Measurements from ENCODE around the gene SLC12A7. TPM values are rescaled to one million over a fixed set of nuclear protein-coding genes. Genes with fewer than 3 reads are reported as not detected.

The SLC12A7 gene
- total RNA-seq, 2 donors from 2014 or later: 27.6 to 138 TPM

- TF ChIP-seq CTCF (IDR thresholded peaks at IDR 0.05) (no peak), POLR2A (IDR thresholded peaks at IDR 0.05) (no peak), POLR2AphosphoS5 (IDR thresholded peaks at IDR 0.05) (no peak)
- Histone ChIP-seq H3K9me3 (no peaks in the 10 kb centered on the region), H3K27ac (no peak overlapping the region), H3K4me1 (replicated peaks) (peaks cover 3% of the 10 kb centered on the region), H3K4me3 (peak overlapping the region; percentile 3 to 29), H3K36me3 (no peaks in the 10 kb centered on the region), H3K27me3 (replicated peaks; ENCODE audit: insufficient read depth) (peaks cover 8% of the 10 kb centered on the region)
- whole genome bisulfite sequencing: 0% methylated on average over 1 of the region's 98 CpGs
- DNase-seq (ENCODE audit: low spot score): no peak
- intact Hi-C loops (cut with DNase I): no loop called here
Measured at GRCh38 chr5:1155191-1156032, 43.5 kb upstream of the SLC12A7 start.

DNA sequence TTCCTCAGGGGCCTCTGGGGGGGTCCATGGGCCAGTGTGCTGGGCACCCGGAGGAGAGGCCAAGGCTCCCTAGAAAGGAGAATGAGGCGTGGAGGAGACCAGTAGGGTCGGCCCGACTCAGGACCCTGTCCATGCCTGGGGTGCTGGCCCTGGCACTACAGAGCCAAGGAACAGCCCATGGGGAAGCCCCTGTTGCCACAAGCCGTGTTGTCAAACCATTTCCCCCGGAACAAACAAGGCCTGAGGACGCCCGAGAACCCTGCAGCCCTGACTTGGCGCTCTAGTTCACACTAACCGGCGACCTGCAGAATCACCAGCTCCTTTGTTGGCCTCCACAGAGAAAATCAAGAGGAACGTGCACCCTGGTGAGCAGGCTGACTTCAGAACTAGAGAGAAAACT, 41.6 kb upstream of the SLC12A7 start:
- intact Hi-C loops (cut with DNase I): no loop called here
- Histone ChIP-seq H3K4me3 (no peak overlapping the region), H3K27me3 (replicated peaks; ENCODE audit: insufficient read depth) (peaks cover 8% of the 10 kb centered on the region), H3K9me3 (no peaks in the 10 kb centered on the region), H3K4me1 (replicated peaks) (peaks cover 3% of the 10 kb centered on the region), H3K27ac (no peak overlapping the region), H3K36me3 (no peaks in the 10 kb centered on the region)
- WGBS: 72% methylated on average over 12 of the region's 12 CpGs
- no peak for DNase-seq (ENCODE audit: low spot score)
- TF ChIP-seq POLR2AphosphoS5 (IDR thresholded peaks at IDR 0.05) (no peak), CTCF (IDR thresholded peaks at IDR 0.05) (no peak), POLR2A (IDR thresholded peaks at IDR 0.05) (no peak)

GRCh38 chr5:1152771-1153282, 41.0 kb upstream of the SLC12A7 start:
- TF ChIP-seq POLR2A (IDR thresholded peaks at IDR 0.05): no peak
- peak; percentile 69 for TF ChIP-seq POLR2AphosphoS5 (IDR thresholded peaks at IDR 0.05)
- 54% methylated on average over 15 of the region's 15 CpGs for WGBS
- DNase-seq (ENCODE audit: low spot score): peak; percentile 40
- H3K9me3 ChIP-seq: no peaks in the 10 kb centered on the region
- no peak overlapping the region for H3K4me3 ChIP-seq
- H3K4me1 ChIP-seq (replicated peaks): peaks cover 3% of the 10 kb centered on the region
- no peaks in the 10 kb centered on the region for H3K36me3 ChIP-seq
- intact Hi-C loops (cut with DNase I): no loop called here
- no peak overlapping the region for H3K27ac ChIP-seq
- H3K27me3 ChIP-seq (replicated peaks; ENCODE audit: insufficient read depth): peaks cover 8% of the 10 kb centered on the region

- H3K9me3 ChIP-seq: no peaks in the 10 kb centered on the region
- intact Hi-C loops (cut with DNase I): no loop called here
- H3K4me1 ChIP-seq (replicated peaks): peaks cover 3% of the 10 kb centered on the region
- WGBS: 65% methylated on average over 10 of the region's 10 CpGs
- no peak overlapping the region for H3K27ac ChIP-seq
- DNase-seq (ENCODE audit: low spot score): no peak
- H3K27me3 ChIP-seq (replicated peaks; ENCODE audit: insufficient read depth): peaks cover 8% of the 10 kb centered on the region
- no peak for TF ChIP-seq POLR2AphosphoS5 (IDR thresholded peaks at IDR 0.05)
- no peak for TF ChIP-seq CTCF (IDR thresholded peaks at IDR 0.05)
- no peak for TF ChIP-seq POLR2A (IDR thresholded peaks at IDR 0.05)
- no peaks in the 10 kb centered on the region for H3K36me3 ChIP-seq
- no peak overlapping the region for H3K4me3 ChIP-seq
Measured at GRCh38 chr5:1152156-1152555, 40.3 kb upstream of the SLC12A7 start.

GRCh38 chr5:1151316-1151715, 39.5 kb upstream of the SLC12A7 start:
- Histone ChIP-seq H3K4me1 (replicated peaks) (peaks cover 3% of the 10 kb centered on the region), H3K9me3 (no peaks in the 10 kb centered on the region), H3K36me3 (no peaks in the 10 kb centered on the region), H3K4me3 (no peak overlapping the region), H3K27ac (no peak overlapping the region), H3K27me3 (replicated peaks; ENCODE audit: insufficient read depth) (peaks cover 8% of the 10 kb centered on the region)
- WGBS: 80% methylated on average over 7 of the region's 10 CpGs
- DNase-seq (ENCODE audit: low spot score): no peak
- TF ChIP-seq CTCF (IDR thresholded peaks at IDR 0.05): no peak
- TF ChIP-seq POLR2AphosphoS5 (IDR thresholded peaks at IDR 0.05): no peak
- TF ChIP-seq POLR2A (IDR thresholded peaks at IDR 0.05): no peak
- intact Hi-C loops (cut with DNase I): no loop called here
